GM21515 (cell line): ENCODE data around the gene PHGDH.
"Not testable (repeated sequence)": the region's sequence is repeated elsewhere in the genome, so short reads cannot be mapped to it uniquely, and the experiment has no call there.

Experiments
- ATAC-seq: cut with Tn5 transposase; IDR thresholded peaks from one replicate; pipeline ENCODE4 v1.9.1; 2021; ENCODE audit not compliant: unreplicated experiment

PHGDH gene

DNA sequence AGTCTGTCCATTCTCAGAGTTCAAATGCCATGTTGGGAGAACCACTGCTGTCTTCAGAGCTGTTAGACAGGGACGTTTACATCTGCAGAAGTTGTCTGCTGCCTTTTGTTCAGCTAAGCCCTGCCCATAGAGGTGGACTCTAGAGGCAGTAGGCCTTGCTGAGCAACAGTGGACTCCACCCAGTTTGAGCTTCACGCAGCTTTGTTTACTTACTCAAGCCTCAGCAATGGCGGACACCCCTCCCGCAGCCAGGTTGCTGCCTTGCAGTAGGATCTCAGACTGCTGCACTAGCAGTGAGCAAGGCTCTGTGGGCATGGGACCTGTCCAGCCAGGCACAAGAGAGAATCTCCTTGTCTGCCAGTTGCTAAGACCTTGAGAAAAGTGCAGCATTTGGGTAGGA, 14.9 kb upstream of the PHGDH start:
- ATAC-seq, result not testable (repeated sequence)

DNA sequence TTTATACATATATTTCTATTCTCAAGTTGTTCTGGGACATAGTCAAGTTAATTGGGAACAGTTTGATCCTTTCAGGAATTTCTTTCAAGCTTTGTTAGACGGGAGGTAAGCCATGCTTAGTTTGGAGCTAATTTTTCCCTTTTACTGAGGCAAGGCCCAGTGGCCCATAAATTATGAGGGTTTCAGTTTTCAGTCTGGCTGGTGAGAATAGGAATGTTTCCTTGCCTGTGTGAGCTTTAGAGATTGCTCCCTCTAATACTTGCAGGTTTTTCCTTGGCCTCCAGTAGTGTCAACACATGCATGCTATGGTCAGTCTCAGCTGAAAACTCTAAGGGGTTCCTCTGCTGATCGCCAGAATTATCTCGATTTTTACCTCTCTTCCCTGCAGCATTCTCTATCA, 14.1 kb upstream of the PHGDH start:
- ATAC-seq, result no peak

DNA sequence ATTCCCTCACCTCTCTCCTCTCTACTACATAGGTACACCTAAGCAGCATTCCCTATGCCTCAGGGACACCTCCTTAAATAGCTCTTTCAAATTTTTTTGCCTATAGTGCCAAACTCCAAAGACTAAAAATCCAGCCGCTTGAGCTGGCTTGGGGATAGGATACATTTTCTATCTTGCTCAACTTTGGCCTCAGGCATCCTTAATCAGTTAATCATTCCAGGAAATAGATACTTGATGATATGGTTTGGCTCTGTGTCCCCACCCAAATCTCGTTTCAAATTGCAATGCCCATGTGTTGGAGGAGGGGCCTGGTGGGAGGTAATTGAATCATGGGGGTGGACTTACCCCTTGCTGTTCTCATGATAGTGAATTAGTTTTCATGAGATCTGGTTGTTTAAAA, 11.4 kb upstream of the PHGDH start:
- ATAC-seq, result no peak

GRCh38 chr1:119701659-119702058, 10.1 kb upstream of the PHGDH start:
- no peak for ATAC-seq

- no peak for ATAC-seq
Measured at GRCh38 chr1:119702384-119702783, 9.3 kb upstream of the PHGDH start.

DNA sequence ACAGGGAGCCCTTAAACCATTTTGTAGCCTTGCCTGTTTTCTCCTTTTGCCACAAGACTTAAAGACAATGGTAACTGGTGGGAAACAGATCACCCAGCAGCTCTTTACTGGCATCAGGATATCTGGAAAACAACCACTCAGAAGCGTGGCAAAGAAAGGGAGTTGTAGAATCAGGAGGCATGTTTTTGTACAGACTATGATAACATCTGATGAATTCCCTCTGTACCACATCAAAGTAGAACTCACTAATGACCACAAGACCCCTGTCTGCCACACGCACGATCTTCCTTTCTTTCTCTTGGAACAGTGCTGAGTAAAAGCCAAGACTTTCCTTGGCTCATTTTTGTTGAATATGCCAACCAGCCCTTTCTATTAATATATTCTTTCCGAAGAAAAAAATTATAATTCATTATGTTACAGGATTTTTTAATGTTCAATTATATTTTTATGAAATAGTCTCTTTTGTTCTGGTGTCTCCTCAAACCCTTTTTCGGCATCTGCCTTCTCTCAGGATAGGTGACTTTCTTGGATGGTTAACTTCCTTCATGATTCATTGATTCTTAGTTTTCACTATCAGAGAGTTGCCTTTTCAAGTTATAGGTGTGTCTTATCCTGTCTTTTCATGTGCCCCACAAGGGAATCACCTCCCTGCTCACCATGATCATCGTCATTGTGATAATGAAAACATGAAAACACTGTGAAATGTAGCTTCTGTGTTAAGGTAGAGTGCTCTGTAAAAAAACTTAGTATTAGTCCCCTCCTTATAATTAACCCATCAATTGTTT, 7.9 kb upstream of the PHGDH start:
- ATAC-seq, result no peak

DNA sequence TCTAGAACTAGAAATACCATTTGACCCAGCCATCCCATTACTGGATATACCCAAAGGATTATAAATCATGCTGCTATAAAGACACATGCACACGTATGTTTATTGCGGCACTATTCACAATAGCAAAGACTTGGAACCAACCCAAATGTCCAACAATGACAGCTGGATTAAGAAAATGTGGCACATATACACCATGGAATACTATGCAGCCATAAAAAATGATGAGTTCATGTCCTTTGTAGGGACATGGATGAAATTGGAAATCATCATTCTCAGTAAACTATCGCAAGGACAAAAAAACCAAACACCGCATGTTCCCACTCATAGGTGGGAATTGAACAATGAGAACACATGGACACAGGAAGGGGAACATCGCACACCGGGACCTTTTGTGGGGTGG, 5.1 kb upstream of the PHGDH start:
- ATAC-seq, result not testable (repeated sequence)

- ATAC-seq, result not testable (repeated sequence)
Measured at GRCh38 chr1:119711356-119711803, 354 bp upstream of the PHGDH start.

DNA sequence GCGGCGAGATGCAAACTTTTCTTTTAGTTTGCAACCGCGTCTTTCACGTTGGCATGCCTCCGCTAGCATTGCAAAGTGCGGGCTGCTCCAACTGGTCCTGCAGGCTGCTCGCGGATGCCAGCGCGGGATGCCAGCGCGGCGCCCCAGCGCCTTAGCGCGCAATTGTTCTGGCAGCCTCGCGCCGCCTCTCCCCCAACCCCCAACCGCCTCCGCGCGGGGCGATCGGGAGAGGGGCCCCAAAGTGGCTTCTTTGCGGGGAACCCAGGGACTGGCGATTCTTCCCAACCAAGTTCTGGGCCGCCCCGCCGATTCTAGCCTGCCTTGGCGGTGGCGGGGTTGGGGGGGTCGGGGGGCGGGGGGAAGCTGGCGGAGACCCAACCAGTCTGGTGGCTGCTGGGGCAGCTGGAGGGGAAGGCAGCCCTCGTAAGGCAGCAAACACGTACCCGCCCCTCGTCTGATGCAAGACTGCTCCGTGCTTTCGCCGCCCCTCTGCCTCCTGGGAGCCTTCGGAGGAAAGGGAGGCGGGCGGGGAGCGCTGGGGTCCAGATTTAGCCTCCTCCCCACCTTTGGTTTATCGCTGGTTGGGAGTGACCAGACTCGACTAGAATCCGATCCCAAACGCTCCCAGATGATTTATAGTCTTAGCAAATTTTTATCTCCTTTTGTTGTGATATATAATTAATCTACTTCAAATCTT, 756 bp downstream of the PHGDH start:
- no peak for ATAC-seq

DNA sequence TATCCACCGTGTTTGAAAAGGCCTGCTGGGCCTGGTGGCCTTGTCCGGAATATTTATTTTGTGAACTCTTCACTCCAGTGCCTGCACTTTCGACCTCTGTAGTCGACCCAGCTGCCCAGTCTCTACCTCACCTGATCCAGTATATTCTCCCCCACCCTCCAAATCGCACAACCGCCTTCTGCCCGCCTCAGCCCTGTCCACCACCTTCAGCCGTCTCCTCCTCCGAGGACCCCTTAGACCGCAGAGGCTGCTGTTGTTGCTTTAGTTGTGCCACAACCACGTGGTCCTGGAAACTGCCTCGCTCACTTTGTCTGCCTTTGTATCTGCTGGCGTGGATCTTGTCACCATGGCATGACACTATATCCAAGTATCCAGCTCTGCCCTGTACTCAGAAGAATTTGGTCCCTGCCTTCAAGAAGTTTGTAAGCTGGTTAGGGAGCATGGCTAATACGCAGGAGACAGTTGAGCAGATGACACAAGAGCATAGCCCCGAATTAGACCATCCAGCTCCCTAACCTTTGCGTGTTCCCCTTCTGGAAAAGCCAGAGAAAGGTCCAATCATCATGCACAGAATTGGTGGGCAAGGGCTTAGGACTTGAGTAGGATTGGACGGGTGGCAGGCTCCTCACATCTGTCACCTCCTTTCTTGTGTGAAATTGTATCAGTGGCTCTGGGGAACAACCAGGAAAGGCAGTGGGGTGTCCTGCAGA, 1.5 kb downstream of the PHGDH start:
- no peak for ATAC-seq

DNA sequence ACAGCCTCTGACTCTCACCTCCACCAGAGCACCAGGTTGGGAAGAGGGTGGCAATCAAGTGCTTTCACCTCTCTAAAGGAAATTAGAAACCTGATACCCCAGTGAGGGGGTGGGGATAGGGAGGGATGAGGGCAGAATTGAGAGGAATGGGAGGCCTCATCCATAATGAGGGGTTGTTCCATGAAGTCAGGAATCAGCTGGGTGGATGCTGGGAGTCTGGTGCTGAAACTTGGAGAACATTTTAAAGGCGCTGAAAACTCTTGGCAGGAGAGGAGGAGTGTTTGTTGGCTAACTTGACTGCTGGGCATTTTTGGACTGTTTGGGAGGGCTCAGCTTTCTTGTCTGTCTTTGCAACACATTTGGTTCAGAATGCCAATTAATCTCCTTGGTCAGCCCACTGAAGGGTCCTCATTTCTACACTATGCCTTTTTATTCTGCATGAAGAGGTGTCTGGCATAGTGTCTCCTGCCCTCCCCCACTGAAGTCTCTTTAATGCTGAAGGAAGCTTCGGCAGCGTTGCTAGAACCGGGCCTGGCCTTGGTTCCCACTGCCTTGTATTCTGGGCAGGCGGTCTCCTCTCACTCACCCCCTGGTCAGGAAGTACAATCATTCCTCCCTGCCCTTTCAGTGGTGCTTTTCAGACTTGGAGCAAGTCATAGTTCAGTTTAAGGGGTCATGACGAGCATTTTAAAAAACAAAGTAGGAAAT, 2.2 kb downstream of the PHGDH start:
- ATAC-seq, result no peak

DNA sequence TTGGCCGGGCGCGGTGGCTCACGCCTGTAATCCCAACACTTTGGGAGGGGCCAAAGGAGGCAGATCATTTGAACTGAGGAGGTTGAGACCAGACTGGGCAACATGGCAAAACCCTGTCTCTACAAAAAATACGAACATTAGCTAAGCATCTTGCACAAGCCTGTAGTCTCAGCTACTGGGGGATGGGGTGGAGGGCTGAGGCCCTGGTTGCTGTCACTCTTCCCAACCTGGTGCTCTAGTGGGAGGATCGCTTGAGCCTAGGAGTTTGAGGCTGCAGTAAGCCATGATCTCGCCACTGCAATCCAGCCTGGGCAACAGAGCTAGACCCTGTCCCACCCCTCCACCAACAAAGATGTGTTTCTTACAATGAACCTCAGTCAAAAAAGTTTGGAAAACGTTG, 2.8 kb downstream of the PHGDH start:
- ATAC-seq, result no peak

- ATAC-seq, result no peak
Measured at GRCh38 chr1:119715542-119715941, 3.8 kb downstream of the PHGDH start.

DNA sequence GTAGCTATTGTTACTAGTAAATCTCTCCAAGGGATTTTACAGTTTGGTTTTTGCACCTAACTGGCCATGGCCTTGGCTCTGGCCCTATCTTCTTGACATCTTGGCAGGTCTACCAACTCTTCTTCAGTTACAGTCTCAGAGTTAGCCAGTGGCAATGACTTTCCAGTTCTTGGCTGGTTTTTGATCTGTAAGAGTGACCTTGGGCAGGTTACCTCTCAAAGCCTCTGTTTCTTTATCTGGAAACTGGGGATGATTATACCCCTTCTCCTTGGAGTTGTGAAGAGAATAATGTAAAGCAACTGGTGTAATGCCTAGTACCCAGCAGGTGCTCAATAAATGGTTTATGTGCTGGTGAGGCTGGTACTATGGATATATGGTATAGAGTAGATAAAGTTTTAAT, 6.7 kb downstream of the PHGDH start:
- no peak for ATAC-seq

DNA sequence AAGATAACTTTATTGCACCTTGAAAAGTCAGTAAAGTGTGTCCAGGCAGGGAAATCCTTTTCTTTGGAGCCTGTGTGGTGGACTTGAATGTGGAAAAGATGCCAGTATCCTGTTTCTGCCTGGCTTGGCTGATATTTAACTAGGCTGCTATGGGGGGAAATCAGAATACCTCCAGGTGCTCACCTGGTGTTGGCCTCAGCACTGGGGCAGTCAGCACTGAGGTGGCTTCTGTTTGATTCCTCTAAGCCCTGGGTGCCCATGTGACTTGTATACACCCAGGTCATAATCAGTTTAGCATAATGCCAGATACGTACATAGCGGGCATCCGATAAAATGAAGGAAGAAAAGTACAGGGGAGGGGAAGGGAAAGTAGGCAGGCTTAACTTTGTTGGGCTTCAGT, 7.2 kb downstream of the PHGDH start:
- no peak for ATAC-seq

DNA sequence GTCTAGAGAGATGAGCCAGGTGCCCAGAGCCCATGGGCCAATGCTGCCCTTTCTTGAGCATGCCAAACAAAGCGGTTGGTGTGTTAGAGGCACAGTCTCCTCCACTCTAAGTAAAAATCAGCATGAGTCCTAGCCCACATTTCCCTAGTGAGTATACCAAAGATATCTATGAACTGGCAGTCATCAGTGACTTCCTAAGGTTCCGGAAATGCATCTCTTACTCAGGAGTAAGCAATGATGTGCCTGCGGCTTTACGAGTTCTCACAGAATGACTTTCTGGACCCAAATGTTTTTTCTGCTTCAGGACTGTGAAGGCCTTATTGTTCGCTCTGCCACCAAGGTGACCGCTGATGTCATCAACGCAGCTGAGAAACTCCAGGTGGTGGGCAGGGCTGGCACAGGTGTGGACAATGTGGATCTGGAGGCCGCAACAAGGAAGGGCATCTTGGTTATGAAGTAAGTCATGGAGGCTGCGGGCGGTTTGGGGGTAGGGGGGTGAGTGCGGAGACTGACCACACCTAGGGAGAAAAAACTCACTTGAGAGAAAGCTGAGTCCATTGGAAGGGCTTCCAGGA, 9.2 kb downstream of the PHGDH start:
- no peak for ATAC-seq

DNA sequence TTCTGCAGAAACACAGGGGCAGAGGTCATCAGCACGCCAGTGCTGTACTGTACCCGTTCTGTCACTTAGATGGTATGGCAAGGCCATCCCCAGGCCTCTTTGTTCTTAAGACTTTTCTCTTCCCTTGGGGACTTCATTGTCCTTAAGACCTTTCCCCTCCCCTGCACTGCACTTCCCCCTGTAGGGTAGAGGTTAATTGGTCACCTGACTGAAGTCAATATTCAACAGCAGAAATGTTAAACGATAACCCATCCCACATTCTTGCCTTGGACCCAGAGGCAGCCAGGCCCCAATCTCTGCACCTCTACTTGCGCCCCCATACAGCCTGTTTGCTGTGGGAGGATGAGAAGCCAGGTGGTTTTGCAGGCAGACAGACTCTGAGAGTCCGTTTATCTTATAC, 10.2 kb downstream of the PHGDH start:
- no peak for ATAC-seq

GRCh38 chr1:119724611-119725218, 13.0 kb downstream of the PHGDH start:
- ATAC-seq, result no peak

- no peak for ATAC-seq
Measured at GRCh38 chr1:119725626-119726025, 13.9 kb downstream of the PHGDH start.

DNA sequence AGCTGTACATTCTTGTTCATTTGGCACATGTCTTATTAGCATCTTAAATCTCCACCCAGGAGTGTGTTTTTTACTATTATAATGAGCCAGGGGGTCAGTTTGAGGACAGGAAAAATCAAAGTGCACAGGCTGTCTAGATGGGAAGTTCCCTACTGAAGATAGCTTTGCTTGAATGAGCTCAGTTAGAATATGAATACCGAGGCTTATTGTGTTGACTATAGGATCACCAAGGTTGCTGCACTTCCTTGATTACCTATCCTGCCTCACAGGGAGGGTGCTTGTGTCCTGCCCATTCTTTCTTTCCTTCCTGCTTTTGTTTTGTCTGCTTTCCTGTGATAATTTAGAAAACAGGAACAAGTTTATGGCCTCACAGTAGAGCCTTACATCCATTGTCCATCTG, 16.3 kb downstream of the PHGDH start:
- ATAC-seq, result no peak

DNA sequence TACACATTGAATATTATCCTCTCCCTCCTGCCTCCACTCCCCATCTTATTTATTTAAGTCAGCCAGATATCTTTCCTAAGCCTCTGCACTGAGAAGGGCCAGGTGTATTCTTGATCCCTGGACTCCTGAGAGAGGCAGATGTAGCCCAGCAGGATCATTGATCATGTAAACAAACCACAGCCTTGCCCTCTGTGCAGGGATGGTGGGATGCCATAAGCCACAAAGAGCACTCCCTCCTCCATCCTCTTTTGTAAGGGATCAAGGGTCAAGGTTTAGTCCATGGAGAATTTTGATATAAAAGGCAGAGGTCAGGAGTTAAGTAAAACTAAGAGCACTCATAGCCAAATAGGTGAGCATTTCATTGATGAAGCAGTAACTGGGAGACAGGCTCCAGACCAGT, 17.3 kb downstream of the PHGDH start:
- no peak for ATAC-seq
